Right forelimb (tissue), 1 donor: ENCODE results near the gene ZPR1.
"Not testable (repeated sequence)": the region's sequence is repeated elsewhere in the genome, so short reads cannot be mapped to it uniquely, and the experiment has no call there.

ENCODE experiments used
- DNase-seq: peaks from one replicate; pipeline ENCODE4 v3.0.0-alpha.2; 2018

Gene ZPR1

DNA sequence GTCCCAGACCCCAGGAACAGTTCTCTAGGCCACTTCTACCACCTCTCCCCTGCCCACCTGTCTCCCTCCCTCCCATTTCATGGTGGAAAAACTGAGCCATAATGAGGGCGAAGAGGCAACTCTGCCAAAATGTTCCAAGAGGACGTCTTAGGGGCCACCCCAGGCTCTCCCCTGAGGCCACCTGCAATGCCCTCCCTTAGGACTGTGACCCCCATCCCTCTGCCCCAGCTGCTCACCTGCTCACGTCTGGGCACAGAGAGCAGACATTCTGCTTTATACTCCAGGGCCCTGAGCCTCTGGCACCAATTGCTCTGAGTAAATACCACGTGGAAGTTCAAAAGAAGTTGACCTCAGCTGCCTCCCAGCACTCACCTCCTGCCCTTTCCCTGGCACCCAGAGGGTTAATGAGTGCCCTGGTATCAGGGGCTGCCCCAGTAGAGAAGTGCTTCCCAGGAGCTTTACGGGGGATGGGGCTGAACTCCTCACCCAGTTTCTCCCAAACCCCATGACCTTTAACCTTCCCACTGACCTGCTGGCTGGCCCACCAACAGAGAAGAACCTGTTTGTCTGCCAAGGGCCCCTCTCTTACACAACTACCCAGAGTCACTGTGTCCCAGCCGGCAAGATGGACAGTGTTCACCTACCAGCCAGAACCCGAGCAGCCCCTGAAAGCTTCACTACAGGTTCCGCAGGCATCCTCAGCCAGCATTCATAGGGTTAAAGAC is 4.5 kb upstream of the ZPR1 start:
- DNase-seq: no peak

DNA sequence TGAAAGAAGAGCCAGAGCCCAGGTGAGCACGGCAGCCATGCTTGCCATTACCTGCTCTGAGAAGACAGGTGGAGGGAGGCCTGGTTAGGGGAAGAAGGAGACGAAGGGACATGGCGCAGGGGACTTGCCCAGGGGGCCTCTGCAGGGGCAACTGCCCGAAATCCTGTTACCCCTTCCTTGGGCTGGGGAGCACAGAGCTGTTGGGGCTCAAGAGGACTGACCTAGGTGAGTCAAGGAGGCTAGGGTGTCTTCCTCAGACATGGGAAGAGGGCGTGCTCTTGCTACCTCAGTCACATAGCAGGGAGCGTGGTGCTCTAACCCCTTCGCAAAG is 4.0 kb upstream of the ZPR1 start, which contains the start of gene APOA5:
TSS of gene APOA5 (minus strand) at position 67 of the 331 bp plus-strand sequence. CDS start at position 48, 19 bp downstream.
- DNase-seq: no peak

DNA sequence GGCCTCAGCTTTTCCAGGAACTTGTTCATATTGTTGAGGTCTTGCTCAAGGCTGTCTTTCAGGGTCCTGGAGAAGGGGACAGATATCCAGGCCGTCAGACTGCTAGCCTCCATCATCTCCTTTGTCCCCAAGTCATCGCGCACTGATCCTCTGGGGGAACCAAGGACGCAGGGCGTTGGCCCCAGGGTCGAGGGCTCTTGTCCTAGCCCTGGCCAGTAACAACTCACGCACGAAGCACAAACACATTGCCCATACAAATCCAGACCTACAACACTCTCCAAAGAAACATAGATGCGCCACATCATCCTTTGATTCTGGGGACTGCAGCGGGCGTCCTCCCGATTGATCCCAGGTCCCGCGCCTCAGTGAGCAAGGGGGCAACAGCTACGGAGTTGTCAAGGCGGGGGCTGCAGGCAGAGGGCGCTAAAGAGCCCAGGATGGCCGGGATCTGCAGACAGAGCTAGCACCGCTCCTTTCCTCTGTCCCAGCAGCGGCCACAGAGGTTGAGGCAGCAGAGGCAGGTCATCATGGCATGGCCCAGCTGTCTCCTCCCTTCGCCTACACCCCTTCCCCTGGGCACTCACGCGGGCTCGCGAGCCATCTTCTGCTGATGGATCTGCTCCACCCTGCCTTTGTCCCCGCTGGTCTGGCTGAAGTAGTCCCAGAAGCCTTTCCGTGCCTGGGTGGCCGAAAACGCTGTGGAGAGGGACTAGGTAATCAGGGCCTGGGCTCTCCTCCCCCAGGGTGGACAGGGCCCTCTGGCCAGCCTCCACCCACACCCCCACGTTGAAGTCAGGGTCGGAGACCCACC is 3.4 kb upstream of the ZPR1 start:
- DNase-seq: peak; percentile 79

DNA sequence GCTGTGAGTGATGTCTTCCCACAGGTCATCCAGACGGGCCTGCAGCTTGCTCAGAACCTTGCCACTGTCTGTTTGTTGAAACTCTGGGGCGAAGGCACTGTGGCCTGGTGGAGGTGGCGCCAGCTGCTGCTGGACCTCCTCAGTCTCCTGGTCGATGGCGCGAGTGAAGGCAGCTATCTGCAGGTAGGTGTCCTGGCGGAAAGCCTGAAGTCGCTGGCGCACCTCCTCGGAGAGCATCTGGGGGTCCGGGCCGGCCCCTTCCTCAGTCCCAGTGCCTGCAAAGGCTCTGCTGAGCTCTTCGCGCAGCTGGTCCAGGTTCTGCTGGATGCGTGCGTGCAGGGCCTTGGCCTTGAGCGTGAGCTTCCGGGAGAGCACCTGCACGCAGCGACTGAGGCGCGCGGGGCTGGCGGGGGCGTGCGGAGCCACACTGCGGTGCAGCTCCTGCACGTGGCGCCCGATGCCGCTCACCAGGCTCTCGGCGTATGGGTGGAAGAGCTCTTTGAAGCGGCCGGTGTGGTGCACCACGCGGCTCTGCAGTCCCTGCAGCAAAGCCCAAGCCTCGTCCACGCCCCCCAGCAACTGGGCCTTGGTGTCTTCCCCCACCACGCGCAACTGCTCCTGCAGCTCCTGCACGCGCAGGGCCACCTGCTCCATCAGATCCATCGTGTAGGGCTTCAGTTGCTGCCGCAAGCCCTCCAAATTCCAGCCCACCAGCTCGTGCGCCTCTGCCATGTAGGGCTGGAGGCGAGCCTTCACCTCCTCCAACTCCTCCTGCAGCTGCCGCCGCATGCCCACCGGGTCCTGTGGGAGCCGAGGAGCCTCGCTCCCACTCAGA is 2.6 kb upstream of the ZPR1 start:
- no peak for DNase-seq

DNA sequence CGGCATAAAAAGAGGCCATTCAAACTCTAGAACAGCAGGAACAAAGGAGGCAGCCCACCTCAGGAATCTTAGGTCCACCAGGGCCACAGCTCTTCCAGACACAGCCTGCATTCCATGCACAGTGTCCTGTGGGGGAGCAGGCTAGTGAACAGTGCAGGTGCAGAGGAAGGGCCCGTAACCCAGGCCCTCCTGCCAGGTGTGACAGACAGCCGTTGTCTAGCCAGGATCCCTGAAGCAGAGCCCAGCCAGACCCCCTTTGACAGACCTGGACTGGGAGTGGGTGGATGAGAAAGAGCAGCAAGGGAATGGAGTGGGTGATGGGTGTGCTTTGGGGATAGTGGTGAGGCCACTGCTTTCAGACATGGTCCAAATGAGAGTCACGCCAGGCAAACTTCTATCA is 1.2 kb upstream of the ZPR1 start:
- no peak for DNase-seq

DNA sequence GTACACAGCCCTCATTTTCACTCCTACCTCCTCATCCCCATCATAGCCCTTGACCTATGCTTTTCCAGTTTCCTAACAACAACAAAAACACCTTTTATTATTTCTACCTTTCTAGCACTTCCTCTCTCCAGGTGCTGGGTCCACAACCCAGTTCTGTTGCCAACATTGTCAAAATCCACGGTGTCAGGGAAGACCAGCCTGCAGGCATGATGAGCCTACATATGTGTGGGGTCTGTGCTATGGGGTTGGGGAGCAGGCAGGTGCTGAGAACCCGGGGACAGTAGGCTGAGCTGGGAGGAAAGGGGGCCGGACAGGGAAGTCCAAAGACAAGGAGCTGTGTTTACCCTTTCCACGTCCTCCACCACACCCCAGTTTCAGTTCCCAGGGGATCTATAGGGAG is 711 bp upstream of the ZPR1 start:
- no peak for DNase-seq

DNA sequence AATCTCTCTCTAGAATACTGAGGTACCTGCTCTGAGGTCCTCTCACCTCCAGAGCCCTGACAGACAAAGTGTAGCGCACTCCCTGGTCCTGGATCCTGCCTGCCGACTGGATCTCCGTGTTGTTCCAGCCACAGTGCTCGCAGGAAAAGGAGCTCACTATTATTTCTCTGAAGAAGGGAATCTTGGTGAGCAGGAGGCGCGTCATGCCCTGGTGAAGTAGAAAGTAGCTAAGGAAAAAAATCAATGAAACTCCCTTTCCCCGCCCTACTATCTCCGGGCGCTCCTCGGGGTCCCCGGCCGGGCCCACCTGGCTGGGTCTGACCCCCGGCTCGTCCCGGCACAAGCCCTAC is 412 bp downstream of the ZPR1 start:
- DNase-seq: no peak

DNA sequence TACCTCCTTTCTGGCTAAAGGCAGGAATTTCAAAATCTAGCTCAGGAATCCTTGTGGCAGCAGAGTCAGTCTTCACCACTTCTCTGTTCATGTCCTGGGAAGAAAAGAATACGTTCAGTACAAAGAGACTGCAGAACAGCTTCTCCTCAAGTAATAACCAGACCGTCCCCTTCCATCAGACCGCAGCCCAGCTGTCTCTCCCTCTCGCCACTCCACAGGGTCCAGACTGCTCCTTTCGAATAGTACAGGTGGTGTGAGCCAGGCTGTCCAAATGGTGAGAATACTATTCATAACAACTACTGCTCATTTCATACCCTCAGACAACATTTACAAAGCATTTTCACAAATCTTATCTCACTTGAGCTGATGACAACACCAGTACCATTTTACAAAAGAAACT is 857 bp downstream of the ZPR1 start:
- no peak for DNase-seq

DNA sequence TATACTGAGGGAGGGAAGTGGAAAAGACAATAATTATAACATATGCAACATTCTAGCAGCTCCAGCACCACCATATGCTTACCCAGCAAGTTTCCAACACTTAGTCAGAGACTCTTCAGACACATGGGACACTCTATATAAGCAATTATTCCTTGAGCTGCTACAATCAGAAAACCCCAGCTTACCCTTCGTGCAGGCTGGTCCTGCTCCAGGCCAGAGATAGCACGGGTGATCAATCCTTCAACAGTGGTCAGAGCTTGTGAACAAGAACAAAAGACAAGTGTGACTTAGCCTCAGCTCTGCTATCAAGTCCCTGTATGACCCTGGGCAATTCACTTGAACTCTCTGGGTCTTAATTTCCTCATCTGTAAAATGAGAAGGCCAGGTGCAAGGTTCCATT is 1.5 kb downstream of the ZPR1 start:
- DNase-seq: no peak

DNA sequence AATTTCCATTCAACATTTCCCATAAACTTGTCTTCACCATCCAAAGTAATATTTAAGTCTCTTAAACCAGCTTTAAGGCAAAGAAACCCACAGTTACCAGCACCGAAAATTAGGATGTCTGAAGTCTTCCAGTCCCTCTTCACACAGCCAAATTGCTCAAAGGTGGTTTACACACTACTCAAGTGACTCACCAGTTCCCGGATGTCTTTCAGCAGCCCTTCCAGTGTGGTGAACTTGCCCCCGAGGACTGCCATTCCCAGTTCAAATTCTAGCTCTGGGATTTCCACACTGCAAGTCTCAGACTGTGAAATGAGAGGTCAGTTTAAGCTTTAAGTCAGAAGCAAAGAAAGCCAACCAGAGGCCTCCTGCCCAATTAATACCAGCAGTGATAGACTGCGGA is 5.1 kb downstream of the ZPR1 start:
- no peak for DNase-seq

DNA sequence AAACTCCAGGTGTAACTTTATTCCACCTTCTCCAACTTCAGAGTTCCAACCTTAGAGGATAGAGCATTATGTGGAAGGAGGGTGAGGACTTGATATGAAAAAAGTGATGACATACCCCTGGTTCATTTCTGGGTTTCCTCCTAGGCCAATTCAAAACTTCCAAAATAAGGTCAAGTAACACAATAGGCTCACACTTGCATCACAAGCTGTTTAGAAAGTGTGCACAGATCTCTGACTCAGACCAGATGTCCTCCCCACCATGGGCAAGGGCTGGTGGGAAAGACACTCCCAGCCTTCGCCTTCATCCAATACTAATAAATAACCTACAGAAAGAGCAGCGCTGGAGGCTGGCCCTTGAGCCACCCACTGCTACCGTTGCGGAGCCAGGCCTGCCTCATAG is 9.3 kb downstream of the ZPR1 start:
- DNase-seq: no peak

DNA sequence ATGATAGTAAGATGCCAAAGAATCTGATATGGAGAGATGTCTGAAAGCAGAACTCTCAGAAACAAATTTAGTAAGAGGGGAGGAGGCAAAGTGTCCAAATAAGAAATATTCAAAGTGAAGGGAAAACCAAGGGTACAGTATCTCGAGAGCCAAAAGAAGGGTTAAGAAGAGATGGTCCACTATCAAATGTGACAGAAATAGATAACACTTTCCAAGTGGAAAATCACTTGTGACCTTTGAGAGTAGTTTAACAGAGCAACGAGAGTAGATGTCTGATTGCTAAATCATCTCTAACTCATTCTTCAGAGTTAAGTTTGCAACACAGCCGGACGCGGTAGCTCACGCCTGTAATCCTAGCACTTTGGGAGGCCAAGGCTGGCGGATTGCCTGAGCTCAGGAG is 10.8 kb downstream of the ZPR1 start:
- DNase-seq: no peak

DNA sequence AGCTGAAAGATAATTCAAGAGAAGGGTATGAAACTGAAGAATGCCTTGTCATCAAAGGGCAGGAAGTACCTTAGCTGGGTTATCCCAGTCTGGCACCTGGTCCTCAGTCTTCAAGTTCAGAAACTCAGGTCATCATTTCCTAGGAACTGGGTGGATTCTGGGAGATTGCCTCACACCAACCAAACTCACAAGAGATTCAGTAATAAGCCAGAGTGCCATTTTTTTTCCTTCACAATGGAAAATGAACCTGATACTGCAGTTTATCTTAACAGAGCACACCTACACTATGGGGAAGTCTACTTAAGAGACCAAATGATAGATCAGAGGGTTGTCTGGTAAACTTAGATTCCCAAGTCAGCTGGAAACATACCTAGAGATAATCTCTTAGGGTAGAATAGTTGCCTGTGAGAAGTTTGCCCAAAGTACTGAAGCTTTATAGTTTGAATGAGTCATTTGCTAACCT is 11.3 kb downstream of the ZPR1 start:
- no peak for DNase-seq

DNA sequence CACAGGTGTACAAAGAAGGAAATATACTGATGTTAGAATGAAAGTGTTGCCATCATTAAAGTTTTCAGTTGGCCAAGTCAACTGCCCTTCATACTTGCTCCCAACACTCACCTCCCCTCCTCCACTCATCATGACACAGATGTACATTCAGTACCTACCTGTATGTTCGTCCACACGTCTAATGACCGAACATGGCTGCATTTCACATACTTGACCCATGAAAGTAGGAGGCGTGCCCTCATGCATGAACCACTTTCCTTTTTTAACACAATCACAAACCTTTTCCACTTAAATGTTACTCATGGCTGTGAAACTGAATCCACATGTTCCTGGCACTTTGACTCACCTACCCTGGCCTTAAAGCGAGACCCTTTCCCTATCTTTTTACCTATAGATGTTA is 11.8 kb downstream of the ZPR1 start:
- no peak for DNase-seq

DNA sequence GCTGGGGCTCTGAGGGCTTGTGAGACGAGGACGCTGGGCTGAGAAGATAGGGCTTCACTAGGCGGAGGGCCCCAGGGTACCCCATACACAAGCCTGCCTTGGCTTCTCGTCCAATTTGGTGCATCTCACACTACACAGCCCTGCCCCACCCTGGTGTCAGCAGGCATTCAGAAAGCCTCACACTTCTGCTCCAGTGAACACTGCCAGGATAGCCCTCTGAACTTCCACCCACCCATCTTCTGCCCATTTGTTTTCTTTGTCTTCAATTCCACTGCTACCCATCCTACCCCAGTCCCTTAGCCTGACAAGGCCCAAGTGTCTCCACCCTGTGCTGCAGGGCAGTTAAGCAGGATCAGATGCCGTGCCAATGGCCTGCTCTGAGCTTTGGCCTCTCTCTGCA is 13.2 kb downstream of the ZPR1 start:
- DNase-seq: no peak

DNA sequence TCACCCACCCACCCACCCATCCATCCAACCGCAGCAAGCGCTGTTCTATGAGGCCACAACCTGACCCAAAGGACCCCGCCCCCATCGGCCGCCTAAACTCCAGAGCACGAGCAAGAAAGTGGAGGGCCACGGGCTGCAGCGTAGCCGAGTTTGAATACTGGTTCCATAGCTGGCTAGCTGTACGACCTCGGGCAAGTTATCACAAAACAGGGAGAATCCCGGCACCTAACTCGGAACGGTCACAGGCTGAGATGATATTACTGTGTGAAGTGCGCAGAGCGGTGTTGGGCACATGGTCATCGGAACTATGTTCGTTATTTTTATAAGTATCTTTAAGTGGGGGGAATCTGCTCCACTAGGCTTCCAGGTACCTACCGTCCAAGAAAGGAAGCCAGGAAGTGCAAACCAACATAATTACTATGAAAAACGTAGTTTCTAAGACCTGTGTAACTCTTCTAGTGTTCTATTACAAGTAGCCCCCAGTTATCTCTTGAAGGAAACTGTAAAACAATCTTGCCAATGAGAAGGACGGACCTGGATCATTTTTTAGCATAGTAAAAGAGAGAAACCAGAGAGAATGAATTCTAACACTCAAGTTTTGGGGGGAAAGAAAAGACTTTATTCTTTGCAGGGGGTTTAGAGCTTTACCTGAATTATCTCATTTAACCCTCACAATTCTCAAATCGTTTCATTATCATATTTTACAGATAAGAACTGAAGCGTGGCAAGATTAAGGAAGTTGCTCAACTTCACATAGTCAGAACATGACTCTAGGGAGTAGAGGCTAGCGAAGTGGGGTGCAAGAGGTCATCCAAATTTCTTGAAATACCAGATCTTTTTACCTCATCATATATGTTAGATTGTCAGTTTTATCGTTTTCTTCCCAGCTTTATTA is 14.4 kb downstream of the ZPR1 start:
- DNase-seq: no peak

DNA sequence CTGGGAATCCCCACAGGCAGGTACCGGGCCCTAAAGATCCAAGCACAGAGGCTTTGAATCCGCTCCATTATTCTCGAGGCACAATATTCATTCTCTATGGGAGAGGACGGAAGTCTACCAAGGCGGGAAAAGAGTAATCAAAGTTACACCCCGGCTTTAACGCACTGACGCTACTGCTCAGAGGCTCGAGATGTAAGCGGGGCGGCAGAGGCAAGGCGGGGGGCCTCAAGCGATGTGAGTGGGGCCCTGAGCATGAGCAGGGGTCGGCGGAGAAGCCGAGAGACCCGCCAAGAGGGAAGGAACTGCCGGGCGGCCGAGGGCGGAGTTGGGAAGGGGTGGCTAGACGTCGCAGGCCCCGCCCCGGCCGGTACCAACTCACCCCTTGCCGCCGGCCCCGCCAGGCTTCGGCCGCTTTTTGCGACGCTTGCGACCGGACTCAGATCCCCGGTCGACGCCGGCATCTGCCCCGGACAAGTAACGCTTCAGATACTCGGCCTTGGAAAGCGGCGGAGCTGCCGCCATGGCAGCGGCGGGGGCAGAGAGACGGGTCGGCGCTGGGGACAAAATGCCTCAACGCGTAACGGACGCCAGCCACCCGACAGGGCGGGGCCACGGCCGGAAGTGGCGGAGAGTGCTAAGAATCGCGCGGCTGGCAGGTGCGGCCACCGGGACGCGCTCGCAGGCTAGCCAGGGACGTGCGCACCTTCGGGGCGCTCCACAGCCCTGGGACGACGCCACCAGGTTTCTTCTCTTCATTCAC is 15.2 kb downstream of the ZPR1 start, which contains the start of gene BUD13:
TSS of gene BUD13 (minus strand) at position 545 of the 760 bp plus-strand sequence. CDS start at position 522, 23 bp downstream.
- DNase-seq: peak; percentile 97

DNA sequence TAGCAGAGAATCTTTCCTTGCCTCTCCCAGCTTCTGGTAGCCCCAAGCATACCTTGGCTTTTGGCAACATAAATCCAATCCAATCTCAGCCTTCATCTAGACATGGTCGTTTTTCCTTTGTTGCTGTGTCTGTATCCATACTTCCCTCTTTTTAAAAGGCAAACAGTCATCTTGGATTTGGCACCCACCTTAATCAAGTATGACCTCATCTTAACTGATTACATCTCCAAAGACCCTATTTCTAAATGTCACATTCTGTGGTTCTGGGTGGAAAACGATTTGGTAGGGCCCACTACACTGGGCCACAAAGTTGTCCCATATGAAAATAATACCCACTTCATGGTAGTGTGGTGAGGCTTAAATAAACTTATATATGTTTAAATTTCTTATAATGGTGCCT is 15.9 kb downstream of the ZPR1 start:
- DNase-seq: no peak

DNA sequence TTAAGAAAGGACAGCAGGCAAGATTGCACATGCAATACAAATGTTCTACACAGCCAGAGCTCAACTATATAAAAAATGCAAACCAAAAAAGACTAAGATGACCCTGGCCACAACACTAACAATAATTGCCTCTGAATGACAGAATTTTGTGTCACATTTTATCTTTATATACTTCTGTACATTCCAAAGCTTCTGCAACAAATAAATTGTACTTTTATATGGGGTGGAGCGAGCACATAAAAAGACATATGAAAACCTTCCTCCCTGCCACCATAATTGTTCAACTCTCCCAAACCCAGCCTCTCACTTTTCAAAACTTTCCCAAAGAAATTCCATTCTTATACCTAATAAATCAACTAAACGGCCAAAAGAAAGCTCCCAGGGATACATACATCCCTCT is 25.7 kb downstream of the ZPR1 start:
- no peak for DNase-seq

DNA sequence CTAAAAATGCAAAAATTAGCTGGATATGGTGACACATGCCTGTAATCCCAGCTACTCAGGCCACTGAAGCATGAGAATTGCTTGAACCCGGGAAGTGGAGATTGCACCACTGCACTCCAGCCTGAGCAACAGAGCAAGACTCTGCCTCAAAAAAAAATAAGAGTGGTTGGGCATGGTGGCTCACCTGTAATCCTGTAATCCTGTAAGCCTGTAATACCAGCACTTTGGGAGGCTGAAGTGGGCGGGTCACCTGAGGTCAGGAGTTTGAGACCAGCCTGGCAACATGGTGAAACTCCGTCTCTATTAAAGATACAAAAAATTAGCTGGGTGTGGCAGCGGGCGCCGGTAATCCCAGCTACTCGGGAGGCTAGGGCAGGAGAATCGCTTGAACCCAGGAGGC is 31.8 kb downstream of the ZPR1 start:
- DNase-seq: not testable (repeated sequence)

DNA sequence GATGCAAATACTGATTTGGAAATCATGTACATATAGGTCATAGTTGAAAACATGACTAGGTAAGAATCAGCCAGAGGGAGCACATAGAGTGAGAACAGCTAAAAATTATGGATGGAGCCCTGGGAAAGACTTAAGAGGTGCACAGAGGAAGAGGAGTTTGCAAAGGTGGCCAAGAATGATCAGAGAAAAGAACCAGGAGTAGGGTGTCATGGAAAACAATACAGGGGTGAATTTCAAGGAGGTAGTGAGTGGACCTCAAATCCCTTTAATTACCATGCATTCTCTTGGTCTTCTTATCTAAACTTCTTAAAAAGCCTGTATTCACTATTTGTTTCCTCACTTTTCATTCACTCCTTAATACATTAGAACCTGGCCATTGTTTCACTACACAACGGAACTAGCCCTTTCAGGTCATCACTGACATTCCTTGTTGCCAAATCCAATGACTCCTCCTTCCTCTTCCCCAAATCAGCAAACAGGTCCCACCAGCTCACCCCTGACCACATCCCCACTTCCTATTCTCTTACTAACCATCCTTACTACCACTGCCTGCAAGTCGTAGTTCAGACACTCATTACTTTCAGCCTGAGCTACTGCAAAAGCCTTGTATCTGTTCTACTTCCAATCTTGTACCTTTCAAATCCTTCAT is 37.6 kb downstream of the ZPR1 start:
- DNase-seq: no peak
